GDM1 (cell line): Measurements from ENCODE around the gene TXNDC5.
"Not testable (repeated sequence)": the region's sequence is repeated elsewhere in the genome, so short reads cannot be mapped to it uniquely, and the experiment has no call there.

ENCODE experiments used
- DNase-seq: peaks from one replicate; lab custom pipeline; 2025; lab: John Stamatoyannopoulos, UW

Gene TXNDC5

GRCh38 chr6:7914311-7914710 lies 3.7 kb upstream of the TXNDC5 start:
- no peak for DNase-seq

- DNase-seq: no peak
These were observed 2.3 kb upstream of the TXNDC5 start for GRCh38 chr6:7912736-7913517.

- no peak for DNase-seq
These were observed 1.4 kb upstream of the TXNDC5 start for GRCh38 chr6:7912024-7912423.

GRCh38 chr6:7911345-7911725 lies 747 bp upstream of the TXNDC5 start:
- DNase-seq: no peak

GRCh38 chr6:7910298-7910653 lies 312 bp downstream of the TXNDC5 start:
- DNase-seq: no peak

GRCh38 chr6:7909323-7910276 lies 988 bp downstream of the TXNDC5 start:
- peak; percentile 24 for DNase-seq

- no peak for DNase-seq
These were observed 3.4 kb downstream of the TXNDC5 start for GRCh38 chr6:7907159-7907558.

- no peak for DNase-seq
These were observed 3.8 kb downstream of the TXNDC5 start for GRCh38 chr6:7906741-7907140.

- DNase-seq: no peak
These were observed 5.2 kb downstream of the TXNDC5 start for GRCh38 chr6:7905416-7905815.

- DNase-seq: no peak
These were observed 5.8 kb downstream of the TXNDC5 start for GRCh38 chr6:7904654-7905319.

- no peak for DNase-seq
These were observed 6.9 kb downstream of the TXNDC5 start for GRCh38 chr6:7903673-7904072.

- no peak for DNase-seq
These were observed 7.7 kb downstream of the TXNDC5 start for GRCh38 chr6:7902867-7903266.

- no peak for DNase-seq
These were observed 8.4 kb downstream of the TXNDC5 start for GRCh38 chr6:7902221-7902620.

- DNase-seq: no peak
These were observed 8.8 kb downstream of the TXNDC5 start for GRCh38 chr6:7901780-7902179.

- DNase-seq: no peak
These were observed 9.5 kb downstream of the TXNDC5 start for GRCh38 chr6:7901056-7901455.

GRCh38 chr6:7900621-7901020 lies 10.0 kb downstream of the TXNDC5 start:
- DNase-seq: no peak

- DNase-seq: no peak
These were observed 10.7 kb downstream of the TXNDC5 start for GRCh38 chr6:7899889-7900213.

GRCh38 chr6:7899101-7899888 lies 11.3 kb downstream of the TXNDC5 start:
- DNase-seq: no peak

GRCh38 chr6:7898193-7898586 lies 12.4 kb downstream of the TXNDC5 start:
- DNase-seq: not testable (repeated sequence)

- DNase-seq: no peak
These were observed 13.0 kb downstream of the TXNDC5 start for GRCh38 chr6:7897461-7898192.

- no peak for DNase-seq
These were observed 14.1 kb downstream of the TXNDC5 start for GRCh38 chr6:7896465-7896987.
